Stimulated activated CD8-positive, alpha-beta memory T cell treated with anti-CD3 and anti-CD28 coated beads, Interleukin-4, amount 100 ng/mL, for 24 hours (primary cell): ENCODE data around the gene CLCA4.

Experiments used
- DNase-seq: peaks from one replicate; pipeline ENCODE4 v3.0.0-alpha.2; 2020; ENCODE audit warnings: low read depth

CLCA4 gene

GRCh38 chr1:86546787-86547221 lies at the start of gene CLCA4:
CLCA4 (plus strand) TSS chr1:86547078; CDS start chr1:86547120, 42 bp downstream.
- no peak for DNase-seq

GRCh38 chr1:86498281-86498680 lies 48.6 kb upstream of the CLCA4 start:
- no peak for DNase-seq

GRCh38 chr1:86499987-86500593 lies 46.8 kb upstream of the CLCA4 start:
- no peak for DNase-seq

- DNase-seq, result no peak
These were observed 46.2 kb upstream of the CLCA4 start for GRCh38 chr1:86500714-86501113.

GRCh38 chr1:86502125-86502646 lies 44.7 kb upstream of the CLCA4 start:
- DNase-seq, result peak; percentile 7

- DNase-seq, result no peak
These were observed 44.0 kb upstream of the CLCA4 start for GRCh38 chr1:86502721-86503405.

- DNase-seq, result no peak
These were observed 43.3 kb upstream of the CLCA4 start for GRCh38 chr1:86503406-86504136.

- no peak for DNase-seq
These were observed 42.8 kb upstream of the CLCA4 start for GRCh38 chr1:86504137-86504479.

- DNase-seq, result no peak
These were observed 41.8 kb upstream of the CLCA4 start for GRCh38 chr1:86504895-86505563.

GRCh38 chr1:86505564-86505902 lies 41.3 kb upstream of the CLCA4 start:
- DNase-seq, result no peak

GRCh38 chr1:86507935-86508582 lies 38.8 kb upstream of the CLCA4 start:
- no peak for DNase-seq

- no peak for DNase-seq
These were observed 38.3 kb upstream of the CLCA4 start for GRCh38 chr1:86508583-86508969.

GRCh38 chr1:86515597-86515996 lies 31.3 kb upstream of the CLCA4 start:
- no peak for DNase-seq

- no peak for DNase-seq
These were observed 30.5 kb upstream of the CLCA4 start for GRCh38 chr1:86516335-86516734.

- no peak for DNase-seq
These were observed 29.5 kb upstream of the CLCA4 start for GRCh38 chr1:86517336-86517735.

GRCh38 chr1:86520789-86521521 lies 25.9 kb upstream of the CLCA4 start:
- DNase-seq, result no peak

- no peak for DNase-seq
These were observed 25.4 kb upstream of the CLCA4 start for GRCh38 chr1:86521522-86521891.

GRCh38 chr1:86522240-86522639 lies 24.6 kb upstream of the CLCA4 start:
- DNase-seq, result no peak

- DNase-seq, result no peak
These were observed 23.1 kb upstream of the CLCA4 start for GRCh38 chr1:86523670-86524354.

GRCh38 chr1:86527306-86527705 lies 19.6 kb upstream of the CLCA4 start:
- DNase-seq, result no peak
